Measurements from ENCODE around the gene SERPINH1. TPM values are rescaled to one million over a fixed set of nuclear protein-coding genes. Genes with fewer than 3 reads are reported as not detected.

SERPINH1 gene
- total and polyA plus RNA-seq, 2 of the 13 experiments (the other 11 are each of a cell fraction or from before 2014, with no cell fraction given) = 83.6 to 83.8 TPM

DNA sequence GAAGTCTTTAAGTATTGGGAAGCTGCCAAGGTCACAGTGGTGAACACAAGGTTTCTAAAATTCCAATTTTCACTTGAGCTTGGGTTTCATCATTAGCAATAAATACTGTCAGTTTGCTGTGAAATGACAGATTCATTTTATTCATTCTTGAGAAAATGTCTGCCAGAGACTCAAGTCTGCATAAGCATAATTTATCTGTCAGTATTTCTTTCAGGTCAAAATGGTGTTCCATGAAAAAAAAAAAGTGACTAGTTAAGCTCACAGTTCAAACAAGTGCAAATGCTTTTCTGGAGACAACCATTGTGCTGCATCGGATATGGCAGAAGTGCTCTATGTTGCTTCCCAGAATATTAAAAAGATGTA lies 28.2 kb upstream of the SERPINH1 start:
- Histone ChIP-seq H3K27me3 (ENCODE audit: control insufficient read depth in 1 of 2, insufficient read depth in 2 of 2, low read length in 2 of 2) (peaks cover 0 to 26% of the 10 kb centered on the region in 2 experiments; a peak in 2 of 5 replicates), H3K9me3 (ENCODE audit: low read length) (no peaks in the 10 kb centered on the region), H4K20me1 (ENCODE audit: insufficient read depth, low read length) (peaks cover 2% of the 10 kb centered on the region; the same call in 1 of the 2 replicates), H3K4me3 (replicated peaks in 1 of 3; ENCODE audit: insufficient read depth in 1 of 3, low read depth in 2 of 3, low read length in 3 of 3) (no peak overlapping the region), H3K4me1 (ENCODE audit: insufficient read depth, low read length) (peaks cover 64% of the 10 kb centered on the region), H3K4me2 (ENCODE audit: low read depth, low read length) (no peak overlapping the region), H3K79me2 (ENCODE audit: insufficient read depth, low read length) (no peaks in the 10 kb centered on the region), H2AFZ (ENCODE audit: low read length) (no peak overlapping the region), H3K27ac (ENCODE audit: extremely low read length, insufficient read depth, low read length) (no peak overlapping the region), H3K36me3 (replicated peaks in 1 of 2; ENCODE audit: control insufficient read depth in 1 of 2, insufficient read depth in 2 of 2, low read length in 2 of 2) (no peaks in the 10 kb centered on the region), H3K9ac (ENCODE audit: insufficient read depth, low read depth, low read length) (no peak overlapping the region)
- FAIRE-seq (no peak), DNase-seq (ENCODE audit: low spot score) (no peak), ATAC-seq (no peak)
- no TSS peak for BruUV-seq (replicated peaks)
- CTCF ChIA-PET (ENCODE audit: low intra/inter-chr PET ratio, low total read pairs) = no interaction called here
- no peak for TF ChIP-seq MATR3 (CRISPR knock-in tag; IDR thresholded peaks at IDR 0.05)
- POLR2A ChIA-PET = interaction anchor here (0.8 kb wide), 1 partner anchor 133 kb away, joined by 4 read pairs; no protein-coding TSS in a partner anchor
- 85% methylated on average over 1 of the region's 1 CpG for WGBS (ENCODE audit: low lambda C conversion rate)
- in situ Hi-C loops (cut with HindIII; ENCODE audit: extremely low pct_ligation_motif_present, low pct_unique_long_range_greater_than_20kb) = loop anchor here (5.0 kb wide), 3 partner anchors 37 to 147 kb away; no protein-coding TSS in a partner anchor
- intact Hi-C loops (cut with micrococcal nuclease; ENCODE audit: unreplicated experiment) = no loop called here

DNA sequence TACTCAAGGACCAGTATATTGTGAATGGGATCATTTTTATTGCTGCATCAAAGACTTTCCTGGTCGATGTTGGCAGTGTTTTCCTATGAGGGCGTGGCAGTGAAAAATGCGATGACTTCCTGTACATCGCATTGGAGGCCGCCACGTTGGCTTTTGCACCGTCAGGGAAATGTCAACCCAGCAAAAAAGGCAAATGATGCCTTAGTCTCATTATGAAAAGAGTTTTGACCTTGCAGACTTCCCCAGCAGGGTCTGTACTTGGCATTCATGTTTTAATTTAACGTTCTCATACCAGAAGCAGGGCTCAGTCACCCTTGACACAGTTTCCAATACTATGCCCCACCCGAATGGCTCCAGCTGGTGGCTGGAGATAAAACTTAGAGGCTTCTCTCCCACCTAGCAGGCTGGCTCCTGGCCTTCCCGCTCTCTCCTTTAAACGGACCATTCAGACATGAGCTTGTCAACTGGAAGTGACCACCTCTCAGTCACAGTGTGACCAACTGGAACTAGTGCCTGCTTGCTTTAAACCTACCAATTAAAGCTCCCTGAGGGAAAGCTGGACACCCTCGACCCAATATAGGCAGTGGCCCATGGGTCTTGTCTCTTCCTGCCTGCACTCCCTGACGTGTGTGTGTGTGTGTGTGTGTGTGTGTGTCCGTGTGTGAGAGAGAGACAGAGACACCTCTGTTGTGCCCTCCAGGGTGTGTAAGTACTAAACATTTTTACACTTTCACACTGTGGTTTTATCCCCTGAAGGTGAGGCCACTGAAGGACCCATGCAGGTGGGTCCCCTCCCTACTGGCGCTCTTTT lies 27.6 kb upstream of the SERPINH1 start:
- peak overlapping the region; percentile 20; the same call in 1 of the 2 replicates for H3K4me2 ChIP-seq (ENCODE audit: low read depth, low read length)
- H3K27ac ChIP-seq (ENCODE audit: extremely low read length, insufficient read depth, low read length) = no peak overlapping the region
- H3K4me3 ChIP-seq (replicated peaks in 1 of 3; ENCODE audit: insufficient read depth in 1 of 3, low read depth in 2 of 3, low read length in 3 of 3) = no peak overlapping the region
- intact Hi-C loops (cut with micrococcal nuclease; ENCODE audit: unreplicated experiment) (no loop called here), in situ Hi-C loops (cut with HindIII; ENCODE audit: extremely low pct_ligation_motif_present, low pct_unique_long_range_greater_than_20kb) (loop anchor here (5.0 kb wide), 3 partner anchors 37 to 147 kb away; no protein-coding TSS in a partner anchor)
- peaks cover 2% of the 10 kb centered on the region; the same call in 1 of the 2 replicates for H4K20me1 ChIP-seq (ENCODE audit: insufficient read depth, low read length)
- no peaks in the 10 kb centered on the region for H3K9me3 ChIP-seq (ENCODE audit: low read length)
- H3K79me2 ChIP-seq (ENCODE audit: insufficient read depth, low read length) = no peaks in the 10 kb centered on the region
- ATAC-seq (no peak), DNase-seq (ENCODE audit: low spot score) (no peak), FAIRE-seq (no peak)
- WGBS (ENCODE audit: low lambda C conversion rate) = 26% methylated on average over 14 of the region's 15 CpGs
- peaks cover 58% of the 10 kb centered on the region for H3K4me1 ChIP-seq (ENCODE audit: insufficient read depth, low read length)
- H3K36me3 ChIP-seq (replicated peaks in 1 of 2; ENCODE audit: control insufficient read depth in 1 of 2, insufficient read depth in 2 of 2, low read length in 2 of 2) = no peaks in the 10 kb centered on the region
- BruUV-seq (replicated peaks) = no TSS peak
- ChIA-PET POLR2A (interaction anchor here (0.8 kb wide), 1 partner anchor 134 kb away, joined by 4 read pairs; no protein-coding TSS in a partner anchor), CTCF (ENCODE audit: low intra/inter-chr PET ratio, low total read pairs) (no interaction called here)
- no peak overlapping the region for H3K9ac ChIP-seq (ENCODE audit: insufficient read depth, low read depth, low read length)
- H3K27me3 ChIP-seq (ENCODE audit: control insufficient read depth in 1 of 2, insufficient read depth in 2 of 2, low read length in 2 of 2) = peaks cover 3 to 26% of the 10 kb centered on the region in 2 experiments; a peak in 3 of 5 replicates
- H2AFZ ChIP-seq (ENCODE audit: low read length) = no peak overlapping the region
- no peak for TF ChIP-seq NFIC (IDR thresholded peaks at IDR 0.05; ENCODE audit: low read length)
- TF ChIP-seq, protein P1, sequence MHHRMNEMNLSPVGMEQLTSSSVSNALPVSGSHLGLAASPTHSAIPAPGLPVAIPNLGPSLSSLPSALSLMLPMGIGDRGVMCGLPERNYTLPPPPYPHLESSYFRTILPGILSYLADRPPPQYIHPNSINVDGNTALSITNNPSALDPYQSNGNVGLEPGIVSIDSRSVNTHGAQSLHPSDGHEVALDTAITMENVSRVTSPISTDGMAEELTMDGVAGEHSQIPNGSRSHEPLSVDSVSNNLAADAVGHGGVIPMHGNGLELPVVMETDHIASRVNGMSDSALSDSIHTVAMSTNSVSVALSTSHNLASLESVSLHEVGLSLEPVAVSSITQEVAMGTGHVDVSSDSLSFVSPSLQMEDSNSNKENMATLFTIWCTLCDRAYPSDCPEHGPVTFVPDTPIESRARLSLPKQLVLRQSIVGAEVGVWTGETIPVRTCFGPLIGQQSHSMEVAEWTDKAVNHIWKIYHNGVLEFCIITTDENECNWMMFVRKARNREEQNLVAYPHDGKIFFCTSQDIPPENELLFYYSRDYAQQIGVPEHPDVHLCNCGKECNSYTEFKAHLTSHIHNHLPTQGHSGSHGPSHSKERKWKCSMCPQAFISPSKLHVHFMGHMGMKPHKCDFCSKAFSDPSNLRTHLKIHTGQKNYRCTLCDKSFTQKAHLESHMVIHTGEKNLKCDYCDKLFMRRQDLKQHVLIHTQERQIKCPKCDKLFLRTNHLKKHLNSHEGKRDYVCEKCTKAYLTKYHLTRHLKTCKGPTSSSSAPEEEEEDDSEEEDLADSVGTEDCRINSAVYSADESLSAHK (CRISPR knock-in tag; IDR thresholded peaks at IDR 0.05; ENCODE audit: borderline replicate concordance) = no peak
- TF ChIP-seq KDM5B (CRISPR knock-in tag; IDR thresholded peaks at IDR 0.05; ENCODE audit: borderline replicate concordance) = no peak
- no peak for TF ChIP-seq ARID2 (CRISPR knock-in tag; IDR thresholded peaks at IDR 0.05; ENCODE audit: borderline replicate concordance)
- no peak for TF ChIP-seq MAF1 (CRISPR knock-in tag; IDR thresholded peaks at IDR 0.05; ENCODE audit: borderline replicate concordance)
- TF ChIP-seq ATRX (CRISPR knock-in tag; IDR thresholded peaks at IDR 0.05; ENCODE audit: borderline replicate concordance) = no peak
- TF ChIP-seq MAFF (IDR thresholded peaks at IDR 0.05; ENCODE audit: low read depth, low read length) = peak; percentile 71
- peak; percentile 74 to 76 for TF ChIP-seq MAFK (conservative IDR thresholded peaks at IDR 0.05 in 1 of 2, IDR thresholded peaks at IDR 0.05 in 1 of 2; ENCODE audit: low read length in 2 of 2)
- peak; percentile 63; the same call in 1 of the 2 replicates for TF ChIP-seq PPARG (CRISPR knock-in tag; conservative IDR thresholded peaks at IDR 0.05)
- no peak for TF ChIP-seq ZNF724P (CRISPR knock-in tag; IDR thresholded peaks at IDR 0.05; ENCODE audit: borderline replicate concordance)
- no peak for TF ChIP-seq NFRKB (IDR thresholded peaks at IDR 0.05)
- TF ChIP-seq ZNF207 (IDR thresholded peaks at IDR 0.05; ENCODE audit: borderline replicate concordance) = no peak
- no peak for TF ChIP-seq MYNN (CRISPR knock-in tag; IDR thresholded peaks at IDR 0.05; ENCODE audit: low read depth)

Data from HepG2 (cell line).